K562 (cell line): ENCODE results near the gene DACT3. TPM values are rescaled to one million over a fixed set of nuclear protein-coding genes. Genes with fewer than 3 reads are reported as not detected.

Experiments used
- AFF4 ChIP-seq: sonication (generic); formaldehyde crosslinking; IDR thresholded peaks from 2 replicates; pipeline ENCODE4 v1.8.0; 2023; ENCODE audit warnings: mild to moderate bottlenecking, missing genetic modification reagents
- BRF1 ChIP-seq: IDR thresholded peaks from 3 replicates; pipeline ENCODE4 v1.6.1; 2011; ENCODE audit warnings: borderline replicate concordance, mild to moderate bottlenecking; ENCODE audit not compliant: insufficient read length; ENCODE audit errors: extremely low read depth
- CCNT2 ChIP-seq: IDR thresholded peaks from 2 replicates; pipeline ENCODE4 v1.6.1; 2011; ENCODE audit warnings: borderline replicate concordance, low read depth, mild to moderate bottlenecking, moderate library complexity, mixed read lengths, low read length; ENCODE audit not compliant: insufficient read length; ENCODE audit errors: extremely low read depth
- DEAF1 ChIP-seq: fragments of 450-650 bp; formaldehyde crosslinking; IDR thresholded peaks from 2 replicates; pipeline ENCODE4 v1.4.0; 2020; ENCODE audit warnings: mild to moderate bottlenecking, moderate library complexity
- KLF6 ChIP-seq: fragments of 250-450 bp; sonication (Bioruptor Pico); IDR thresholded peaks from 2 replicates; pipeline ENCODE4 v1.4.0; 2020; ENCODE audit warnings: mild to moderate bottlenecking, moderate library complexity, borderline replicate concordance
- PRPF4 ChIP-seq: fragments of 200-400 bp; formaldehyde crosslinking; IDR thresholded peaks from one replicate; pipeline ENCODE4 v1.6.1; 2017; ENCODE audit warnings: low read length, low read depth, mild to moderate bottlenecking; ENCODE audit not compliant: insufficient read depth, poor library complexity, severe bottlenecking
- RFX1 ChIP-seq: fragments of 450-650 bp; IDR thresholded peaks from 2 replicates; pipeline ENCODE4 v1.6.1; 2016; ENCODE audit warnings: mild to moderate bottlenecking, moderate library complexity
- ZBTB8A ChIP-seq: fragments of 450-650 bp; IDR thresholded peaks from 2 replicates; pipeline ENCODE4 v1.6.1; 2018; ENCODE audit warnings: mild to moderate bottlenecking, moderate library complexity; ENCODE audit not compliant: partially characterized antibody
- ZFP36 ChIP-seq: fragments of 150-350 bp; IDR thresholded peaks from 2 replicates; pipeline ENCODE4 v1.6.1; 2018; ENCODE audit warnings: low read length, low read depth; ENCODE audit not compliant: partially characterized antibody
- ZNF277 ChIP-seq: fragments of 250-450 bp; sonication (Bioruptor Pico); IDR thresholded peaks from 2 replicates; pipeline ENCODE4 v1.8.0; 2022; ENCODE audit warnings: inconsistent platforms, mild to moderate bottlenecking, moderate library complexity, borderline replicate concordance
- ZNF551 ChIP-seq: fragments of 250-450 bp; sonication (Bioruptor Pico); IDR thresholded peaks from 2 replicates; pipeline ENCODE4 v1.5.0; 2021; ENCODE audit warnings: mild to moderate bottlenecking, moderate library complexity
- polyA plus RNA-seq, 8 experiments: library from polyadenylated mRNA; depleted of rRNA in 4 of 8; stranded (reverse) in 5 of 8; unstranded in 3 of 8; fragments of >200 nt; fragmentation: Nextera tagmentation in 2 of 8; fragmentation: Illumina TruSeq in 1 of 8; extraction: Ambion mirVana in 2 of 8; extraction: Trizol in 1 of 8; gene quantifications; 2 replicates each; pipeline versions ENCODE4 v1.2.1 to v1.2.3, GENCODE V29; 2011 to 2014; ENCODE audit warnings: inconsistent platforms in 1 of 8, missing spikeins in 1 of 8
- total RNA-seq, 7 experiments: library from RNA; depleted of rRNA in 6 of 7; stranded (reverse); fragments of >200 nt in 6 of 7; fragmentation: Illumina TruSeq in 2 of 7; extraction: Trizol in 2 of 7; gene quantifications; 2 replicates each; pipeline versions ENCODE4 v1.2.1 to v1.2.3, GENCODE V29; 2011 to 2021; ENCODE audit warnings: low replicate concordance in 1 of 7
- TF ChIP-seq, protein P1 (sequence below): sonication (generic); formaldehyde crosslinking; IDR thresholded peaks from 2 replicates; pipeline ENCODE4 v1.8.0; 2022; ENCODE audit warnings: mild to moderate bottlenecking, missing genetic modification reagents
- TF ChIP-seq, protein P2 (sequence below): sonication (generic); formaldehyde crosslinking; IDR thresholded peaks from 2 replicates; pipeline ENCODE4 v1.8.0; 2022; ENCODE audit warnings: missing genetic modification reagents, mild to moderate bottlenecking, moderate library complexity, borderline replicate concordance
- TF ChIP-seq, protein P3 (sequence below), 2 experiments: IDR thresholded peaks; 2 replicates each; pipeline ENCODE4 v1.6.1; 2011; ENCODE audit warnings: borderline replicate concordance in 1 of 2, control low read depth in 1 of 2, low read depth in 1 of 2, low read length in 1 of 2, mild to moderate bottlenecking in 1 of 2, mixed read lengths in 1 of 2, moderate library complexity in 1 of 2; ENCODE audit not compliant: insufficient read depth in 1 of 2, insufficient read length in 1 of 2, poor library complexity in 1 of 2, severe bottlenecking in 1 of 2; ENCODE audit errors: extremely low read depth in 1 of 2

The DACT3 gene
- total and polyA plus RNA-seq, 9 of the 15 experiments (the other 6 are each of a cell fraction or from before 2014, with no cell fraction given), result 0.67 to 6.5 (median 3.5) TPM

GRCh38 chr19:46616631-46617322, 44.2 kb downstream of the DACT3 start (continued):
- TF ChIP-seq AFF4 (no peak), RFX1 (no peak), ZNF277 (no peak), ZBTB8A (no peak), DEAF1 (CRISPR knock-in tag) (peak; percentile 36; the same call in 1 of the 2 replicates), CCNT2 (no peak), KLF6 (CRISPR knock-in tag) (no peak), PRPF4 (no peak), ZNF551 (no peak), ZFP36 (no peak), BRF1 (no peak)
- TF ChIP-seq, protein P1, sequence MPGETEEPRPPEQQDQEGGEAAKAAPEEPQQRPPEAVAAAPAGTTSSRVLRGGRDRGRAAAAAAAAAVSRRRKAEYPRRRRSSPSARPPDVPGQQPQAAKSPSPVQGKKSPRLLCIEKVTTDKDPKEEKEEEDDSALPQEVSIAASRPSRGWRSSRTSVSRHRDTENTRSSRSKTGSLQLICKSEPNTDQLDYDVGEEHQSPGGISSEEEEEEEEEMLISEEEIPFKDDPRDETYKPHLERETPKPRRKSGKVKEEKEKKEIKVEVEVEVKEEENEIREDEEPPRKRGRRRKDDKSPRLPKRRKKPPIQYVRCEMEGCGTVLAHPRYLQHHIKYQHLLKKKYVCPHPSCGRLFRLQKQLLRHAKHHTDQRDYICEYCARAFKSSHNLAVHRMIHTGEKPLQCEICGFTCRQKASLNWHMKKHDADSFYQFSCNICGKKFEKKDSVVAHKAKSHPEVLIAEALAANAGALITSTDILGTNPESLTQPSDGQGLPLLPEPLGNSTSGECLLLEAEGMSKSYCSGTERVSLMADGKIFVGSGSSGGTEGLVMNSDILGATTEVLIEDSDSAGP (CRISPR knock-in tag), result no peak
- TF ChIP-seq, protein P2, sequence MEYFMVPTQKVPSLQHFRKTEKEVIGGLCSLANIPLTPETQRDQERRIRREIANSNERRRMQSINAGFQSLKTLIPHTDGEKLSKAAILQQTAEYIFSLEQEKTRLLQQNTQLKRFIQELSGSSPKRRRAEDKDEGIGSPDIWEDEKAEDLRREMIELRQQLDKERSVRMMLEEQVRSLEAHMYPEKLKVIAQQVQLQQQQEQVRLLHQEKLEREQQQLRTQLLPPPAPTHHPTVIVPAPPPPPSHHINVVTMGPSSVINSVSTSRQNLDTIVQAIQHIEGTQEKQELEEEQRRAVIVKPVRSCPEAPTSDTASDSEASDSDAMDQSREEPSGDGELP (CRISPR knock-in tag), result peak; percentile 95
- TF ChIP-seq, protein P3, sequence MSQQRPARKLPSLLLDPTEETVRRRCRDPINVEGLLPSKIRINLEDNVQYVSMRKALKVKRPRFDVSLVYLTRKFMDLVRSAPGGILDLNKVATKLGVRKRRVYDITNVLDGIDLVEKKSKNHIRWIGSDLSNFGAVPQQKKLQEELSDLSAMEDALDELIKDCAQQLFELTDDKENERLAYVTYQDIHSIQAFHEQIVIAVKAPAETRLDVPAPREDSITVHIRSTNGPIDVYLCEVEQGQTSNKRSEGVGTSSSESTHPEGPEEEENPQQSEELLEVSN (IDR thresholded peaks at IDR 0.05; ENCODE audit: borderline replicate concordance in 1 of 2, extremely low read depth in 1 of 2, insufficient read depth in 1 of 2, insufficient read length in 1 of 2, low read depth in 1 of 2, low read length in 1 of 2, poor library complexity in 1 of 2, severe bottlenecking in 1 of 2), result peak in 1 of 2 experiments; percentile 44
